Globus pallidus (tissue), 1 donor: ENCODE measurements around the gene ETF1.

Source experiments
- DNase-seq: peaks from one replicate; pipeline ENCODE4 v3.0.0-alpha.2; 2015; ENCODE audit warnings: low spot score

Gene ETF1

DNA sequence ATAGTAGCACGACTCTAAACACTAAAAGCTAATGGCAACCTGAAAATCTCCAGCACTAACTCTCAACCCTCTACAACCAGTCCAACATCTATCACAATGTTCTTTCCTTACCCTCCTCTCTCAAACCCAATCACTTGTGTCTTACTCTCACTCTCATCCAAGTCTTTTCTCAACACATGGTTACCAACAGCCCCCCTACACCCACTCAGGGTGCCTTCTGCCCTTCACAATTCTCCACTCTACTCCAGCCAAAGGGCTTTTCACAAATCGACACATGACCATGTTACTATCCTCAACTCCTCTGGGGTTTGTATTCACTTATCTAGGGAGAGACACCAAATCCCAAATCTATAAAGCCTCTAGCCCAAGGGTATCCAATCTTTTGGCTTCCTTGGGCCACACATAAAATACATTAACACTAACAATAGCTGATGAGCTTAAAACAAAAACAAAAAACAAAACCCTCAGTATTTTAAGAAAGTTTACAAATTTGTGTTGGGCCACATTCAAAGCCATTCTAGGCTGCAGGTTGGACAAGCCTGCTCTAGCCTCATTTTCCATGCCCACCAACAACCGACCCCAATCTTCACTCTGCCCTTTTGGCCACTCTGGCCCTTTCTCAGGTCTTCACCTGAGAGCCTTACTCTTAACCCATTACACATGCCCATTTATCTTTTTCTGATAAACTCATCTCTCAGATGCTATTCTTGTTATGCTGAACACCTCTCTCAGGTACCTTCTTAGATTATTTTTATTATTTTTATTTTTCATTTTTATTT, 20.5 kb upstream of the ETF1 start:
- DNase-seq = no peak

- DNase-seq = no peak
Observed at GRCh38 chr5:138560971-138561370, 17.9 kb upstream of the ETF1 start.

- no peak for DNase-seq
Observed at GRCh38 chr5:138559937-138560336, 16.9 kb upstream of the ETF1 start.

DNA sequence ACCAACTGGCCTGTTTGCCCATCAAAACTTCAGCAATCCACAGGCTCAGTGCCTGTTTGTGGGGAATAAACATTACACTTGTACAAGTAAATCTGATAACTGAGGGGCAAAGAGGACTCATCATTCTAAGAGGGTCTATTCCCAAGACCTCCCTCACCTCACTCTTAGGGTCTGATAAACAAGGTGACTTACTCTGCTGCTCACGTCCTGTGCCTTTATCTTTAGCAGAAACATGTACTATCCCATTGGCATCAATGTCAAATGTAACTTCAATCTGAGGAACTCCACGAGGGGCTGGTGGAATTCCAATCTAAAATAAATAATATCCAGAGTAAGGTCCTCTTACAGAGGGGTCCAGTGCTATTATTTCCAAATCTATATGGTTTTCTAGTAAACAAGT, 14.6 kb upstream of the ETF1 start:
- DNase-seq = no peak

DNA sequence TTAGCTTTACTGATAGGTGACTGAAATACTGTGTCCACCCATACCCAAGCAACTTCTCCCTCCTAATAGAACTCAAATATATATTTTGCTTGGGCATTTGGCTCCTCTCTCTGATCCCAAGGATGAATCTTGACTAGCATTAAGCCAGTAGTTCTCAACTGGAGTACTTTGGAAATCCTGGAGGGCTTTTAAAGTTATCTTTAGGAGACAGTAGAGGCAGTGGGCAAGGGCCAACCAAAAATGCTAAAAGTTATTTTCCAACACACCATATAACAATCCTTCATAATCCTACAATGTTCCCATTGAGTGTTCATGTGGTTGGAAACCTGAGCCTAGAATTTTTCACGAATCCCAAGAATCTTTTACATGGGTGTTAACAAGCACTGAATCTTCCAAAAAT, 11.1 kb upstream of the ETF1 start:
- DNase-seq = no peak

DNA sequence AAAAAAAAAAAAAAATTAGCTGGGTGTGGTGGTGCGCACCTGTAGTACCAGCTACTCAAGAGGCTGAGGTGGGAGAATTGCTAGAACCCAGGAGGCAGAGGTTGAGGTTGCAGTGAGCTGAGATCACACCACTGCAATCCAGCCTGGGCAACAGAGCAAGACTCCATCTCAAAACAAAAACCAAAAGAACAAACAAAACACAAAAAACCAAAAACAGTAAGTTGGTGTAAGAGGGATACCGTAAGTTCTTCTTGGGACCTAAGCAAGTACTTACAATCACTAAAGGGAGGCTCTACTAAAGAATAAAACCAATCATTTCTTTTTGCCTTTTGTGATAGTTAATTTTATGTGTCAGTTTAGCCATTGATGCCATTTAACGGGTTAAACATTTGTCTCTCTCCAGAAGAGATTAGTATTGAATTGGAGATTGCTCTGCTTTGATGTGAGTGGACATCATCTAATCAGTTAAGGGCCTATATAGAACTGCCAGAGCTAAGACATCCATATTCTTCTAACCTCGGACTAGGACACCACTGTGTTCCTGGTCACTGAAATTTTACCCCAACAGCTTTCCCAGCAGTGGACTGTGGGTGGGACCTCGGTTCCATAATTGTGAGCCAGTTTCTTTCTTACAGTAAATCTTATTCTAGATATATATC, 10.5 kb upstream of the ETF1 start:
- no peak for DNase-seq

- DNase-seq = no peak
Observed at GRCh38 chr5:138552657-138553056, 9.6 kb upstream of the ETF1 start.

DNA sequence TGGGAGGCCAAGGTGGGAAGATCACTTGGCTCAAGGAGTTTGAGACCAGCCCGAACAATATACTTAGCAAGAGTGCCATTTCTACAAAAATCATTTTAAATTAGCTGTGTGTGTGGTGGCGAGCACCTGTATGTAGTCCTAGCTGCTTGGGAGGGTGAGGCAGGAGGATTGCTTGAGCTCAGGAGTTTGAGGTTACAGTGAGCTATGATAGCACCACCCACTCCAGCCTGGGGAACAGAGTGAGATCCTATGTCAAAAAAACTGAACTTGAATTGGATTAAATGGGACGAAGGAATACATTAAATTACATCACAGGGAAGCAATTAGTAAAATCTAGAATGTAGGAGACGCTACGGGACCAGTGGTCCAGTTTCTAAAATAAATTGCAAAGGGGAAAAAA, 6.4 kb upstream of the ETF1 start:
- no peak for DNase-seq

GRCh38 chr5:138545919-138546562, 3.0 kb upstream of the ETF1 start:
- DNase-seq = no peak

GRCh38 chr5:138544181-138545134, 1.4 kb upstream of the ETF1 start:
- peak; percentile 15 for DNase-seq

- DNase-seq = no peak
Observed at GRCh38 chr5:138543730-138544104, 681 bp upstream of the ETF1 start.

GRCh38 chr5:138542180-138542955, 668 bp downstream of the ETF1 start:
- peak; percentile 7 for DNase-seq

- no peak for DNase-seq
Observed at GRCh38 chr5:138541511-138542179, 1.4 kb downstream of the ETF1 start.

- no peak for DNase-seq
Observed at GRCh38 chr5:138539791-138540190, 3.2 kb downstream of the ETF1 start.

GRCh38 chr5:138538943-138539627, 4.0 kb downstream of the ETF1 start:
- no peak for DNase-seq

GRCh38 chr5:138536665-138537315, 6.2 kb downstream of the ETF1 start:
- DNase-seq = no peak

GRCh38 chr5:138536215-138536614, 6.8 kb downstream of the ETF1 start:
- DNase-seq = no peak

DNA sequence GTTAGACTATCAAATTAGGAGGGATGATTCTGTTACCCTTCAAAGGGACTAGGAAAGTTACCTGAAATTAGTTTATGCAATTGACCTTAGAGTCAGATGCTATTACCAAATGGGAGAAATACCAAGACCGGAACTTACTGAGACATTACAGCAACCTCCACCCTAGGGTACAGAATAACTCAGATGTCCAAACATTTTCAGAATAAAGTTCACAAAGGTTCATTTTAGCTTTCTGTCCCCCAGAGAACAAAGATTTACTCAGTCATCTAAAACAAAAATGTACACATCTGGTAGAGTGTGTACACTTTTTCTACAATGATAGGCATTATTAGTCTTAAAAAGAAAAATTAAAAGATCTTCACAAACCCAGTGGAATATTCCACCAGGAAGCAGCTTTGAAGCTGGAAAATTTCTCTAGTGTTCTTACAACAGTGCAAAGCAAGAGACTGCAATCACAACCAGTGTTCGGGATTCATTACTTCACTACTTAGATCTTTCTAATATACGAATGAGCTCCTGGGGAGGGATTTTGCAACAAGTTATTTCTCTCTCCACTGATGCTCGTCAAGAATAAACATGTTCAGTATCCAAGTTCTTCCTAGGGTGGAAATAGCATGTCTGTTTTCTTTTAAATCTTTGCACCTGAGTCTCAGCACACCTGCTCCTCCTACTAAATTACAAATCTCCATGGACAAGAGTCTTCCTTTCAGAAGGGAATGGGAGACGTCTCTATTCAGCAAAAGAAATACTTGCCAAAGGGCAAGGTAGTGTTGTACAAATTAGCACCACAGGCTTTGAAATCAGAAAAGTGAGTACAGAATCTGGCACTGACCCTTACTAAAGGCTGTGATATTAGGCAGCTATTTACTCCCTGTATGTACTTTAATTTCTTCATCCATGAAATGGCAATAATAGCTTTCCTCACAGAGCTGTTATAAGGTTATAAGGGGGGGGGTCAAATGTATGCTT, 8.8 kb downstream of the ETF1 start:
- DNase-seq = no peak
